Measurements from ENCODE around the gene CSNK2A1.

Gene CSNK2A1

DNA sequence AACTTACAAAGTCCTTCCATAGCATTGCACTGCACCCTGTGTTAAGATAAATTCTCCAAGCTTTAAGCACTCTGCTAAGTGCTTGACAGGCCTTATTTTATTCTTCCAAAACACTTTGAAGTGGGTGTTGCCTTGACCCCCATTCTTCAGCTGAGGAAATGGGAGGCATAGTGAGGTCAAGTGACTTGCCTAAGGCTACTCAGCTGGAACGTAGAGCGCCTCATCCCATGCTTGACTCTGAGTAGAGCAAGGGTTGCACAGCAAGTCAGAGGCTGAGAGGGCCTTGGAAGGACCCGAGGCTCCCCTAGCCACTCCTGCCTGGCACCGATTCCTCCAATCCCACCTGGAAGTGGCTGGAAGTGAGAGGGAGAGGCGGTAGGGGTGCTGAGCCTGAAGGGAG, 19.6 kb upstream of the CSNK2A1 start:
- DNase-seq: no peak

DNA sequence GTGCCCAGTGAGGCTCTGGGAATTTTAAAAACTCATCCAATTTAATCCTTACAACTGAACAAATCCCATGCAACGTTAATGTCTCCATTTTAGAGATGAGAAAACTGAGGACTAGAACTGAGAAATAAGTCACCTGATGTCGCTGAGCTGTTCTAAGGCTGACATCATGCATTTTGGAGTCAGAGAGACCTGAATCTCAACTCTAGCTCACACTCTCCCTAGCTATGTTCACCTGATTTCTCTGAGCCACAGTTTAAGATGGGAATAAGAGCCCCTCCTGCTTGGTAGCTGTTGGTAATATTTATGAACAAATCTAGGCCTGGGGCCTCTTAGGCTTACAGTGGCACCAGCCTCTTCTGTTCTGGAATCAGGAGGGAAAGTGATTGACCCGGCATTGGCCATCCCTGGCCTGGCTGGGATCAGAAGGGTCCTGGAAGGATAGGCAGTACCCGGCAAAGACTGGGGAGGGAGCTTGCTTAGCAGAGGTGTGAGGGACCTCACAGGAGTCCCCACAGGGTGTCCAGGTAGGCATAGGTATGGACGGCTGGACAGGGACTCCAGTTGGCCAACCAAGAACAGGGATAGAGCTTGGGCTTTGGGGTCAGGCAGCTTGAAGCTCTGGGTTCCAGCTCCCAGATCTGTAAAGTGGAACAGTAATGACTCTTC, 18.8 kb upstream of the CSNK2A1 start:
- no peak for DNase-seq

DNA sequence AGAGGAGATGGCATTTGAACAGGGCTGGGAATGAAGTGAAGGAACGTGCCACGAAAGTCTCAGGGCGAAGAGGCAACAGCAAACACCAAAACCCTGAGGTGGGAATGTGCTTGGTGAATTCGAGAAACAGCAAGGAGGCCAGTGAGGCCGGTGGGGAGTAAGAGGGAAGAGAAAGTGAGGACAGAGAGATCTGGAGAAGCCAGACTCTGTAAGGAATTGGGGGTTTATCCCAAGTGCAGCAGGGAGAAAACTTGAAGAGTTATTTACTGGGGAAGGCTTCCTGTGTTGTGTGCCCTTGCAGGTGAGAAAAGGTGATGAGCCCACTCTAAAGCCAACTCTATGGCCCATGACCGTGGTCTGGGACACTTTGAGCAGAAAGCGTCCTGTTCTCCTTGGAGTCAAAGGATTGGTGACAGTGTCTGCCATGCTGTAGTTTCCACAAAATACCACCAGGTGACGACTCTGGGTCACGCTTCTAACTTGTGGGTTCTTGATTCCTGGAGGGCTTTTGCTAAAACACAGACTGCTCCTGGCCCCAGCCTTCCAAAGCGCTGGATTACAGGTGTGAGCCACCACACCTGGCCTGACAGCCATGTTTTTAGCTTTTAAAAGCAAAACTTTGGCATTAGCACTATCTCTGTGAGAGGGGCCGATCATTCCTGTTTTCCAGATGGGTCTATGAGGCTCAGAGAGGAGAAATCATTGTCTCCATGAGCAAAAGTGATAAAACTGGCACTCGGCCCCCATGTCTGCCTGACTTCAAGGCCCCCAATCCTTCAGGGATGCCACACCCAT, 18.0 kb upstream of the CSNK2A1 start:
- peak; percentile 47 for DNase-seq

GRCh38 chr20:560680-561079, 17.1 kb upstream of the CSNK2A1 start:
- DNase-seq: no peak

DNA sequence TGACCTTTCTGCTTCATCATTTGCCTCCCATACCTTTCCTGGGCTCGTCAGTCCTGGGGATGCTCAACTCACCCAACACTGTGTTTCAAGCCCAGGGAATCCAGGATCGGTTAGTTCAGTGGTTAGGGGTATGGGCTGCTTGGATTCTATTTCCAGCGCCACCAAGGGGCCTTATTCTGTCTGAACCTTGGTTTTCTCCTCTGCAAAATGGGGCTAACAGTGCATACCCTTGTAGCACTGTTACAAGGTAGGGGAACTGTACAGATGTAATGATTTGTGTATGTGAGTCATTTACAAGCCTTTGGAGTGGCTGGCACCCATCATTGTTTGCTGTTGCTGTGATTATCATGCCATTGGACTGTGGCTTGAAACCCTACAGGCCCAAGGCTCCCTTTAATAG, 14.5 kb upstream of the CSNK2A1 start:
- DNase-seq: no peak

DNA sequence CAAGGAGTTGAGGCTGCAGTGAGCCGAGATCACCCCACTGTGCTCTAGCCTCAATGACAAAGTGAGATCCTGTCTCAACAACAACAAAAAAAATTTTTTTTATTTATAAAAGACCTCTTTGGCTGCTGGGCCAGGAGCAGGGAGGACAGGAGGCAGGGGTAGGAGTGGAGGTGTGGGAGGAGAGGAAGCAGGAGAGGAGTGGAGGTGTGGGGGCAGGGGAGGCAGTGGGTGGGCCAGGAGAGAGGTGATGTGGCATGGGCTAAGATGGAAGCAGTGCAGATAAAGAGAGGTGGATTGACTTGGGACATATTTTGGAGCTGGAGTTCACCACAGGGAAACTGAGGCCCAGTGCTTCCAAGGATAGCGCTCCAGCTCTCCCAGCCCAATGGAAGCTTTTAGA, 13.4 kb upstream of the CSNK2A1 start:
- DNase-seq: no peak

- peak; percentile 14 for DNase-seq
Observed at GRCh38 chr20:555976-556385, 12.4 kb upstream of the CSNK2A1 start.

DNA sequence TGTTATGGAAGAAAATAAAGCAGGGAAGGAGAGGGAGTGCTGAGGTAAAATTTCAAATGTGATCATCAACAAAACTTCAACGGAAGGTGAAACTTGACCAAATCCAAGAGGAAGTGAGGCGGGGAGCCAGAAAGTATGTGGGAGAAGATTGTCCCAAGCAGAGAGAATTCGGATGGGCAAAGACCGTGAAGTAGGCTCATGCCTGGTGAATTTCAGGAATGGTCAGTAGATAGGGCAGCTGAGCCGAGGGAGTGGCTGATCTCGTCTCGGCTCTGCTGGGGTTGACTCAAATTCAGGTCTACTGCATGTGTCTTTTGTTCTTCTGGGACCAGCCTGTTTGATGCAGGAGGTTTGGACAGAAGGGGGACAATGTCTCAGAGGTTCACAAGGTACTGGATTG, 7.0 kb upstream of the CSNK2A1 start:
- no peak for DNase-seq

GRCh38 chr20:549722-550496, 6.3 kb upstream of the CSNK2A1 start:
- DNase-seq: no peak

DNA sequence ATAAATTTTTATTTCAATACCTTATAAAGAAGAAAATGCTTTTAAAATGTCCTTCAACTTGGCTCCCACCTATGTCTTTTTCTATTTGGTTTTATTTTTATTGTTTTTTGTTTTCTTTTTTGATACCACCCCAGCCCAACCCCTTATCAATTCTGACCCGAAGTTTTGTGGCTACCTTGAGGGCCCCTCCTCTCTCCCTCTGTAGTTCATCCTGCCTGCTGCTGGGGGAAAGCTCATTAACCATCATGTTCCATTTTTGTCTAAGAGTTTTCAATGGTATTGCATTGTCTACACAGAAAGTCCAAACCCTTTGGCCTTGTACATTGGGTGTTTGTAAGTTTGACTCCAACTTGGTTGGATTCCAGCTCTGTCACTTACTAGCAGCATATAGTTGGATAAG, 5.3 kb upstream of the CSNK2A1 start:
- no peak for DNase-seq

DNA sequence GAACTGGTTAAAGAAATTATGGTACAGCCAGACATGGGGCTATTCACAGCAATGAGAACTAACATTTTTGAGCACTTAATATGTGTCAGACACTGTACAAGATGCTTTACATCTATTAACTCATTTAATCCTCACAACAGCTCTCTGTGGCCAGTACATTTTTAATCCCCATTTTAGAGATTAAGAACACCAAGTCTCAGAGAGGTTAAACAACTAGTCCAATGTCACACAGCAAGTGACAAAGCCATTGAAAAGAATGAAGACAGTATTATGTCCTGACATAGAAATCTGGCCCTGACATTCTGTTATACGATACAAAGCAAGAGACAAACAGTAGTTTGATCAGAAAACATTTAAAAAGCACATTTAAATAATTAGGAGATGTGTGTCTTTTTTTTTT, 3.8 kb upstream of the CSNK2A1 start:
- DNase-seq: no peak

GRCh38 chr20:546353-546752, 2.8 kb upstream of the CSNK2A1 start:
- DNase-seq: no peak

GRCh38 chr20:544153-544725, 649 bp upstream of the CSNK2A1 start:
- no peak for DNase-seq

GRCh38 chr20:542777-543368, 717 bp downstream of the CSNK2A1 start:
- DNase-seq: peak; percentile 6

- DNase-seq: no peak
Observed at GRCh38 chr20:540391-541201, 3.0 kb downstream of the CSNK2A1 start.

- DNase-seq: no peak
Observed at GRCh38 chr20:539848-540247, 3.7 kb downstream of the CSNK2A1 start.

- DNase-seq: no peak
Observed at GRCh38 chr20:539191-539590, 4.4 kb downstream of the CSNK2A1 start.

GRCh38 chr20:537983-538382, 5.6 kb downstream of the CSNK2A1 start:
- no peak for DNase-seq

GRCh38 chr20:536426-537010, 7.1 kb downstream of the CSNK2A1 start:
- no peak for DNase-seq

- no peak for DNase-seq
Observed at GRCh38 chr20:535958-536357, 7.6 kb downstream of the CSNK2A1 start.

DNA sequence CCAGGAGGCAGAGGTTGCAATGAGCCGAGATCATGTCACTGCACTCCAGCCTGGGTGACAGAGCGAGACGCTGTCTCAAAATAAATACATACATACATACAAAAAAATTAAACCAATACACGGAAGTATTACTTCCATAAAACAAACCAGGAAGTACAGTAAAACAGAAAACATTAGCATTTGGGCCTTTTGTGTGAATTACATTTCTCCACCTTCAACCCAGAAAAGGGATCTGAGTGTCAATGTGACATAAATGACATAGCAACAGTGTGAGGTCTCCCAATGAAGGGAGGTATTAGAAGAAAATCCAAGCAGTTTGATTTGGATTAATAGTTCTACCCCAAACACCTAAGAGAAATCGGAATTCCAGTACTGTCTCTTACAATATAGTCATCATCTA, 10.1 kb downstream of the CSNK2A1 start:
- DNase-seq: no peak

DNA sequence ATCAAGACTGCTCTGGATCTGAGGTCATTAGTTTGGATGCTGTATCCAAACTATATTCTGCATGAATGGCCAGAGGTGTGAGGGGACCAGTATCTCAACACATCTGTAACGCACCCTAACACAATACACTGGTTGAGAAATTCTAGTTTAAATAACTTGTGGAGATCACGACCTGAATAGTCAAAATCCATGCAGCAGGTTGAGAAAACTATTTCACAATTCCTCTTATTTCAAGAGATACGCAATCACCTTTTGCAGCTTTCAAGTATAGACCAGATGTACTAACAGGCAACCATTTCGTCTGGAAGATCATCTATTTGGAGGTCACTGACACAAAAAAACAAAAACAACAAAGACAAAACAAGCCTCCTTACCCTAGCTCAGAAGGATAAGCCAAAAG, 11.1 kb downstream of the CSNK2A1 start:
- no peak for DNase-seq

All from COR-L47 (cell line).